Stimulated activated naive B cell treated with anti-CD40 and anti-IgM and Interleukin-4, amounts not matched to agents 10 μg/mL and 1 μg/mL and 100 μg/mL, for 72 hours (primary cell): ENCODE data around the gene SLC35F1.

Experiments
- ATAC-seq, 2 donors: fragments of 150-1000 bp; cut with Tn5 transposase; replicated peaks; 2 replicates each; pipeline ENCODE4 v1.10.0; 2021; ENCODE audit warnings: moderate library complexity in 1 of 2
- DNase-seq: peaks from one replicate; pipeline ENCODE4 v3.0.0; 2021
- H3K27ac Mint-ChIP-seq: one replicate; pipeline ENCODE4 v1.8.0; 2022; ENCODE audit warnings: mild to moderate bottlenecking, mixed read lengths
- H3K27me3 Mint-ChIP-seq, 2 donors: one replicate each; pipeline ENCODE4 v1.8.0; 2022; ENCODE audit warnings: mixed read lengths in 2 of 2
- H3K36me3 Mint-ChIP-seq, 2 donors: one replicate each; pipeline ENCODE4 v1.8.0; 2022; ENCODE audit warnings: mixed read lengths in 2 of 2, mild to moderate bottlenecking in 1 of 2
- H3K4me1 Mint-ChIP-seq, 2 donors: one replicate each; pipeline ENCODE4 v1.8.0; 2022; ENCODE audit warnings: mixed read lengths in 2 of 2, mild to moderate bottlenecking in 1 of 2
- H3K4me3 Mint-ChIP-seq, 2 donors: one replicate each; pipeline ENCODE4 v1.8.0; 2022; ENCODE audit warnings: mild to moderate bottlenecking in 2 of 2, mixed read lengths in 2 of 2, moderate library complexity in 1 of 2
- H3K9me3 Mint-ChIP-seq, 2 donors: one replicate each; pipeline ENCODE4 v1.8.0; 2022; ENCODE audit warnings: mixed read lengths in 2 of 2, mild to moderate bottlenecking in 1 of 2

The SLC35F1 gene

GRCh38 chr6:118092086-118092485 lies 185.0 kb downstream of the SLC35F1 start:
- ATAC-seq (no peak), DNase-seq (no peak)
- peaks cover 16 to 22% of the 10 kb centered on the region in 2 donors for H3K9me3 Mint-ChIP-seq
- H3K4me3 Mint-ChIP-seq = no peak overlapping the region
- peaks cover 3 to 5% of the 10 kb centered on the region in 2 donors for H3K36me3 Mint-ChIP-seq
- H3K27ac Mint-ChIP-seq = no peak overlapping the region
- H3K27me3 Mint-ChIP-seq = peaks cover 0 to 4% of the 10 kb centered on the region in 2 donors
- no peaks in the 10 kb centered on the region for H3K4me1 Mint-ChIP-seq

- Mint-ChIP-seq H3K4me3 (no peak overlapping the region), H3K4me1 (no peaks in the 10 kb centered on the region), H3K27me3 (peaks cover 0 to 4% of the 10 kb centered on the region in 2 donors), H3K9me3 (peaks cover 5 to 11% of the 10 kb centered on the region in 2 donors), H3K36me3 (no peaks in the 10 kb centered on the region), H3K27ac (no peak overlapping the region)
- DNase-seq (no peak), ATAC-seq (no peak)
Measured at GRCh38 chr6:118097576-118097975, 190.5 kb downstream of the SLC35F1 start.

GRCh38 chr6:118100717-118101116 lies 193.7 kb downstream of the SLC35F1 start:
- ATAC-seq = no peak
- no peaks in the 10 kb centered on the region for H3K4me1 Mint-ChIP-seq
- no peak overlapping the region for H3K4me3 Mint-ChIP-seq
- peaks cover 0 to 2% of the 10 kb centered on the region in 2 donors for H3K9me3 Mint-ChIP-seq
- no peak overlapping the region for H3K27ac Mint-ChIP-seq
- H3K36me3 Mint-ChIP-seq = no peaks in the 10 kb centered on the region
- H3K27me3 Mint-ChIP-seq = no peaks in the 10 kb centered on the region
- no peak for DNase-seq

- Mint-ChIP-seq H3K9me3 (peaks cover 0 to 2% of the 10 kb centered on the region in 2 donors), H3K27ac (no peak overlapping the region), H3K4me3 (no peak overlapping the region), H3K27me3 (no peaks in the 10 kb centered on the region), H3K4me1 (no peaks in the 10 kb centered on the region), H3K36me3 (no peaks in the 10 kb centered on the region)
- DNase-seq (no peak), ATAC-seq (no peak)
Measured at GRCh38 chr6:118101220-118101619, 194.2 kb downstream of the SLC35F1 start.

GRCh38 chr6:118101831-118102345 lies 194.8 kb downstream of the SLC35F1 start:
- H3K27ac Mint-ChIP-seq = no peak overlapping the region
- H3K27me3 Mint-ChIP-seq = no peaks in the 10 kb centered on the region
- H3K4me1 Mint-ChIP-seq = no peaks in the 10 kb centered on the region
- H3K9me3 Mint-ChIP-seq = peaks cover 0 to 2% of the 10 kb centered on the region in 2 donors
- no peaks in the 10 kb centered on the region for H3K36me3 Mint-ChIP-seq
- no peak for ATAC-seq
- H3K4me3 Mint-ChIP-seq = no peak overlapping the region
- DNase-seq = no peak

- Mint-ChIP-seq H3K4me3 (no peak overlapping the region), H3K27ac (no peak overlapping the region), H3K27me3 (no peaks in the 10 kb centered on the region), H3K36me3 (no peaks in the 10 kb centered on the region), H3K4me1 (no peaks in the 10 kb centered on the region), H3K9me3 (peaks cover 0 to 2% of the 10 kb centered on the region in 2 donors)
- DNase-seq (no peak), ATAC-seq (no peak)
Measured at GRCh38 chr6:118102401-118102800, 195.3 kb downstream of the SLC35F1 start.

- Mint-ChIP-seq H3K9me3 (peaks cover 0 to 2% of the 10 kb centered on the region in 2 donors), H3K27me3 (no peaks in the 10 kb centered on the region), H3K4me3 (no peak overlapping the region), H3K27ac (no peak overlapping the region), H3K36me3 (no peaks in the 10 kb centered on the region), H3K4me1 (no peaks in the 10 kb centered on the region)
- ATAC-seq (no peak), DNase-seq (no peak)
Measured at GRCh38 chr6:118103381-118104146, 196.5 kb downstream of the SLC35F1 start.

- Mint-ChIP-seq H3K4me3 (no peak overlapping the region), H3K4me1 (no peaks in the 10 kb centered on the region), H3K36me3 (no peaks in the 10 kb centered on the region), H3K27ac (no peak overlapping the region), H3K27me3 (no peaks in the 10 kb centered on the region), H3K9me3 (no peaks in the 10 kb centered on the region)
- DNase-seq (no peak), ATAC-seq (no peak)
Measured at GRCh38 chr6:118122161-118122725, 215.2 kb downstream of the SLC35F1 start.

- no peaks in the 10 kb centered on the region for H3K9me3 Mint-ChIP-seq
- no peak overlapping the region for H3K4me3 Mint-ChIP-seq
- ATAC-seq (no peak), DNase-seq (no peak)
- no peak overlapping the region for H3K27ac Mint-ChIP-seq
- no peaks in the 10 kb centered on the region for H3K4me1 Mint-ChIP-seq
- no peaks in the 10 kb centered on the region for H3K27me3 Mint-ChIP-seq
- H3K36me3 Mint-ChIP-seq = no peaks in the 10 kb centered on the region
Measured at GRCh38 chr6:118122801-118123200, 215.7 kb downstream of the SLC35F1 start.

GRCh38 chr6:118123503-118124037 lies 216.5 kb downstream of the SLC35F1 start:
- DNase-seq = no peak
- Mint-ChIP-seq H3K4me1 (no peaks in the 10 kb centered on the region), H3K4me3 (no peak overlapping the region), H3K27me3 (no peaks in the 10 kb centered on the region), H3K36me3 (no peaks in the 10 kb centered on the region), H3K9me3 (no peaks in the 10 kb centered on the region), H3K27ac (no peak overlapping the region)
- no peak for ATAC-seq

- DNase-seq = no peak
- no peak overlapping the region for H3K4me3 Mint-ChIP-seq
- no peaks in the 10 kb centered on the region for H3K36me3 Mint-ChIP-seq
- H3K27me3 Mint-ChIP-seq = no peaks in the 10 kb centered on the region
- H3K27ac Mint-ChIP-seq = no peak overlapping the region
- H3K4me1 Mint-ChIP-seq = no peaks in the 10 kb centered on the region
- peaks cover 0 to 2% of the 10 kb centered on the region in 2 donors for H3K9me3 Mint-ChIP-seq
- ATAC-seq = no peak
Measured at GRCh38 chr6:118124851-118125250, 217.8 kb downstream of the SLC35F1 start.

GRCh38 chr6:118128755-118129154 lies 221.7 kb downstream of the SLC35F1 start:
- Mint-ChIP-seq H3K36me3 (no peaks in the 10 kb centered on the region), H3K4me1 (no peaks in the 10 kb centered on the region), H3K4me3 (no peak overlapping the region), H3K27ac (no peak overlapping the region), H3K27me3 (no peaks in the 10 kb centered on the region), H3K9me3 (peaks cover 0 to 2% of the 10 kb centered on the region in 2 donors)
- DNase-seq (no peak), ATAC-seq (no peak)

- Mint-ChIP-seq H3K27me3 (no peaks in the 10 kb centered on the region), H3K27ac (no peak overlapping the region), H3K36me3 (no peaks in the 10 kb centered on the region), H3K4me3 (no peak overlapping the region), H3K4me1 (no peaks in the 10 kb centered on the region), H3K9me3 (no peaks in the 10 kb centered on the region)
- DNase-seq (no peak), ATAC-seq (no peak)
Measured at GRCh38 chr6:118134206-118134605, 227.1 kb downstream of the SLC35F1 start.

- no peak overlapping the region for H3K27ac Mint-ChIP-seq
- ATAC-seq (no peak), DNase-seq (no peak)
- H3K27me3 Mint-ChIP-seq = no peaks in the 10 kb centered on the region
- no peaks in the 10 kb centered on the region for H3K9me3 Mint-ChIP-seq
- H3K4me3 Mint-ChIP-seq = no peak overlapping the region
- H3K36me3 Mint-ChIP-seq = no peaks in the 10 kb centered on the region
- no peaks in the 10 kb centered on the region for H3K4me1 Mint-ChIP-seq
Measured at GRCh38 chr6:118134736-118135135, 227.7 kb downstream of the SLC35F1 start.

- no peaks in the 10 kb centered on the region for H3K27me3 Mint-ChIP-seq
- no peak for ATAC-seq
- no peak for DNase-seq
- no peaks in the 10 kb centered on the region for H3K9me3 Mint-ChIP-seq
- H3K4me3 Mint-ChIP-seq = no peak overlapping the region
- H3K4me1 Mint-ChIP-seq = no peaks in the 10 kb centered on the region
- H3K27ac Mint-ChIP-seq = no peak overlapping the region
- H3K36me3 Mint-ChIP-seq = no peaks in the 10 kb centered on the region
Measured at GRCh38 chr6:118135371-118135770, 228.3 kb downstream of the SLC35F1 start.
